Coronary artery (tissue), 2 donors: ENCODE results near the gene WDR20.

ENCODE experiments used
- DNase-seq: peaks from one replicate; pipeline ENCODE4 v3.0.0-alpha.2; 2017; ENCODE audit warnings: low spot score
- H3K27ac ChIP-seq, 2 donors: fragments of 200-600 bp; sonication (generic); one replicate each; pipeline ENCODE4 v1.5.1; 2016 to 2019
- H3K4me3 ChIP-seq: fragments of 200-600 bp; sonication (generic); 2 replicates; pipeline ENCODE4 v1.5.1; 2016; ENCODE audit warnings: mild to moderate bottlenecking, moderate library complexity
- TF ChIP-seq, protein P1 (sequence below): fragments of 200-600 bp; sonication (generic); IDR thresholded peaks from one replicate; pipeline ENCODE4 v1.5.1; 2019; ENCODE audit warnings: antibody characterized with exemption

WDR20 gene

DNA sequence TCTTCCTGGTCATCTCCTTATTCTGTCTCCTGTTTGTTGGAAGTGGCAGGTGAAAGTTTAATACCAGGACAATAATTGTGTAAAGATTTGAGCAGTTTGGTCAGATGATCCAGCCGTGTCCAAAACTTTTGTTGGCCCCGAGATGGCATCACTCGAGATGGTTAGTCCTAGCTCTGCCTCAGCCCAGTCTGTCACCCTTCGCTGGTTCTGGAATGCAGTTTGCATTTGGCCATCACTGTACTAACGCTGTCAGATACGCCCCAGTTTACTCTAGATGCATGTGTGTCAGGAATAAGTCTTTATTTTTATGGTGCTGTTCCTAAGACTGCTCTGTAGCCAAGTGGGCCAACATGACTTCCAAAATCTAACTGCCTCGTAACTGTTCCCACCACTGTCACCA lies 85.7 kb downstream of the WDR20 start:
- TF ChIP-seq, protein P1, sequence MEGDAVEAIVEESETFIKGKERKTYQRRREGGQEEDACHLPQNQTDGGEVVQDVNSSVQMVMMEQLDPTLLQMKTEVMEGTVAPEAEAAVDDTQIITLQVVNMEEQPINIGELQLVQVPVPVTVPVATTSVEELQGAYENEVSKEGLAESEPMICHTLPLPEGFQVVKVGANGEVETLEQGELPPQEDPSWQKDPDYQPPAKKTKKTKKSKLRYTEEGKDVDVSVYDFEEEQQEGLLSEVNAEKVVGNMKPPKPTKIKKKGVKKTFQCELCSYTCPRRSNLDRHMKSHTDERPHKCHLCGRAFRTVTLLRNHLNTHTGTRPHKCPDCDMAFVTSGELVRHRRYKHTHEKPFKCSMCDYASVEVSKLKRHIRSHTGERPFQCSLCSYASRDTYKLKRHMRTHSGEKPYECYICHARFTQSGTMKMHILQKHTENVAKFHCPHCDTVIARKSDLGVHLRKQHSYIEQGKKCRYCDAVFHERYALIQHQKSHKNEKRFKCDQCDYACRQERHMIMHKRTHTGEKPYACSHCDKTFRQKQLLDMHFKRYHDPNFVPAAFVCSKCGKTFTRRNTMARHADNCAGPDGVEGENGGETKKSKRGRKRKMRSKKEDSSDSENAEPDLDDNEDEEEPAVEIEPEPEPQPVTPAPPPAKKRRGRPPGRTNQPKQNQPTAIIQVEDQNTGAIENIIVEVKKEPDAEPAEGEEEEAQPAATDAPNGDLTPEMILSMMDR: no peak
- Histone ChIP-seq H3K27ac (no peak overlapping the region), H3K4me3 (no peak overlapping the region)
- no peak for DNase-seq

DNA sequence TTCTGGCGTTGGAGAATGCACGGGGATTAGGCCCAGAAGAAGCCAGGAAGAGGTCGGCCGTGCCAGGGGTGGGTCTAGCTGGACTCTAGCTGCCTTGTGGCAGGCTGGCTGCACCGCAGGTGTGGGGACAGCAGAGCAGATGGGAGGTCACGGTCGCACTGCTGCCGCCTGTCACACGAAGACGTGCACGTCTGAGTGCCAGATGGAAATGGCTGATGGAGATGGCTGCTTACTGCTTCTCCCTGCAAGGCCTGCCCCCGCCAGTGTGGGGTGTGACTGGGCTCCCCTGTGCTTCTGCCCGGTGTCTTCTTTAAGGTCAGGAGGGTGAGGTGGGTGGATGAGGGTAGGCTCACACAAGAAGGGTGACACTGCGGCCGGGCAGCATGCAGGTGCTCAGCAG lies 86.2 kb downstream of the WDR20 start:
- DNase-seq: no peak
- Histone ChIP-seq H3K4me3 (no peak overlapping the region), H3K27ac (no peak overlapping the region)
- TF ChIP-seq, protein P1: no peak

DNA sequence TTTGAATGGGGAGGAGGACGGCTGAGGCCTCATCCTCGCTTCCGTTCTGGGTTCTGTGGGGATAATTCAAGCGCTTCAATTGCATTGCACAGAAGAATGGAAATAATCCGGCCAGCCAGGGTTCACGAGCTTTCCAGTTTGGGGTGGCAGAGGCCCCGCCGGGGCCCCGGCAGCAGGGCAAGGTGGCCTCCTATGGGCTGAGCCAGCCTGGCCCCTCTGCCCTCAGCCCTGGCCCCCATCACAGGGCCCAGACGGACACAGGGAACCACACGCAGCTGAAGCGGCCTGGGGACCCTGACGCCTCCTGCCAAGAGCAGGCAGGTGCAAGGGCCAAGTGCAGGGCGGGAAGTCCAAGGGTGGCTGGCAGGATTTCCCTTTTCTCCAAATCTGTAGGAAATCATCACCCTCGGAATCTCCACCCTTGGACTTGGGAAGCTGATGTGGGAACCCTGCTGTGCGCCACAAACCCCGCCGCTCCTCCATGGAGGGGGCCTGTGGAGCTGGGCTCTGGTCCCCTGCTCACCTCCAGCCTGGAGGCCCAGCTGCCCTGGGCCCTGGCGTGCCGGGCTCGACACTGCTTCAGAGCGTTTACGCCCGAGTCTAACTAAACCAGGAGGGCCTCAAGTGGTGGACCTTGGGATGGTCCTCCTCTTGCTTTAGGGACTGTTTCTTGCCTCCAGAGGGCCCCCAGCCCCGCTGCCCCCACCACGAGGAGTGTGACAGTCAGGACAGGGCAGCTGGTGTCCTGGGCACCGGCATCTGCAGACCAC lies 86.8 kb downstream of the WDR20 start:
- DNase-seq: no peak
- TF ChIP-seq, protein P1: no peak
- H3K4me3 ChIP-seq: no peak overlapping the region
- no peak overlapping the region for H3K27ac ChIP-seq

DNA sequence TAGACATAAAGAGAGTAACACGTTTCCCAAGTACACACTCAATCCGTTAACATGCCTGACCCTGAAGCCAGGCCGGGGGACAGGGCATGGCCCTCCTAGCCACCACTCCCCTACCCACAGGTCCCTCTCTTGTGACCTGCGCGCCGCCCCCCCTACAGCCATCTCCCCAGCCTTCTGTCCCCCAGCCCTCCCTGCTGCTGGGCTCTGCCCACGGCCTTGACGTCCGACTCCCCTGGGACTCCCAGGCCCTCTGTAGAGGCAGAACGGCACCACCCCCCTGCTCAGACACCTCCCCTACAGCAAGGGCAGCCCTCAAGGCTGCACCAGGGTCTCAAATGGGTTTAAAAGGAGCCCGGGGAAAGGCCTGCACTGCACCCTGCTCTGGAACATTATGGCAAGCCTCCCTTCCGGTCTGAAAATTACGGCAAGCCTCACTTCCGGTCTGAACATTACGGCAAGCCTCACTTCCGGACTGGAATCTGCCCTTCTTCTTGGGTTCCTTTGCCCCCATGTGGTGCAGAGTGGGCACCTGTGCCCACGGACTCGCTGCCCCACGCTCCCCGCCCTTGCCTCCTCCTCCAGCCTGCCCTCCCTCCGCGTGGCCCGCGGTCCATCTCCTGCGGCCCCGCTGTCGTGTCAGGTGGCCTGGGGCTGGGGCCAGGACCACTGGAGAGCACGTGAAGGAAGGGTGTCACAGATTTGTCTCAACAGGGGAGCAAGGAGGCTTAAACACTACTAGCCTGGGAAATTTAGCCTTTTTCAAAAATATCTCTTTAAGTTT lies 87.7 kb downstream of the WDR20 start:
- Histone ChIP-seq H3K27ac (no peak overlapping the region), H3K4me3 (no peak overlapping the region)
- no peak for DNase-seq
- TF ChIP-seq, protein P1: no peak

DNA sequence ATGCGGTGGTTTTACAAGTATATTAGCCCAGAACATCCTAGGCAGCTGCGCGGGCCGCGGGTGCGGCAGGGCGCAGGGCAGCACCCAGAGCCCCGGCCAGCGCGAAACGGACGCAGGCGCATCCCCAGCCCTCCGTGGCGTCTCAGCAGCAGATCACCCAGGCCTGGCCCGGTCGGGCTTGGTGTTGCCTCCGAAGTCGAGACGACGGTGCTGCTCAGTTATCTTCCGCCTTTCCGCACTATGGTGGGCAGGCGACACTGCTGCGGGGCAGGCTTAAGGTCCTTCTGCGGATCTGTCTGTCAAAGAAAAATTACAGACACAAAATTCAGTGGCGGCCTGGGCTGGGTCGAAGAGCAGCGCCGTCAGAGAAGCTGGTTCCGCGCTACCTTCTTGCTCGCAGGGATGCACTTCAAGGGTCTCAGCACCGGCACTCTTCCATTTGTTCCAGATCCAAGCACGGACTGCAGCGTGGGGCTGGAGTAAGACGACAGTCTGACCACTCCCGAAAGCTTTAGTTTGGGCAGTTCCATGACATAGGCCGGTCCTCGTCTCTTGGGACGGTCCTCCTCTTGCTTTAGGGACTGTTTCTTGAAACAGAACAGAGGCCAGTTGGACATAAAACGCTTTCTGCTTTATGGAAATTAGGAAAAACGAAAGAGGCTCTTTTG lies 89.5 kb downstream of the WDR20 start:
- TF ChIP-seq, protein P1: no peak
- Histone ChIP-seq H3K27ac (no peak overlapping the region), H3K4me3 (no peak overlapping the region)
- DNase-seq: no peak

DNA sequence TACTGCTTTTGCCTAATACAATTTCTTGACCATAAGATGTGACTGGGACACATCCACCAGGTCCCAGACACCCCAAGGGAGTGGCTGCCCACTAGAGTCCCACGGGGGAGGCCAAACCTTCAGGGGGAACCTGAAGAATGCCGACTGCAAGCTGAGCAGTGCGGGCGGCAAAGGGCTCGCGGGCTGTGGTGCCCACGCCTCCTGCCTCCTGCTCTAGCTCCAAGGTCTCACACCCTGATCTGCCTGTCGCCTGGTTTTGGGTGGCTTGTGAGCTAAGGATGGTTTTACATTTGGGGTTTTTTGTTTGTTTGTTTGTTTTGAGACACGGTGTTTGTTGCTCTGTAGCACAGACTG lies 90.0 kb downstream of the WDR20 start:
- DNase-seq: no peak
- Histone ChIP-seq H3K27ac (no peak overlapping the region), H3K4me3 (no peak overlapping the region)
- TF ChIP-seq, protein P1: no peak
